Memory B cell (primary cell): ENCODE results near the gene PLGLB2.
"Not testable (repeated sequence)": the region's sequence is repeated elsewhere in the genome, so short reads cannot be mapped to it uniquely, and the experiment has no call there.

Source experiments
- ATAC-seq: fragments of 150-1000 bp; cut with Tn5 transposase; 2 replicates; pipeline ENCODE4 v1.10.0; 2021; ENCODE audit warnings: low read depth, mild to moderate bottlenecking, moderate library complexity
- DNase-seq, 2 donors: peaks; one replicate each; pipeline ENCODE4 v3.0.0; 2022; ENCODE audit warnings: low spot score in 2 of 2
- H3K27ac Mint-ChIP-seq: one replicate; pipeline ENCODE4 v1.8.0; 2022; ENCODE audit warnings: mild to moderate bottlenecking, moderate library complexity, mixed read lengths
- H3K27me3 Mint-ChIP-seq: one replicate; pipeline ENCODE4 v1.8.0; 2022; ENCODE audit warnings: mixed read lengths
- H3K36me3 Mint-ChIP-seq: one replicate; pipeline ENCODE4 v1.8.0; 2022; ENCODE audit warnings: mild to moderate bottlenecking, mixed read lengths
- H3K4me1 Mint-ChIP-seq: one replicate; pipeline ENCODE4 v1.8.0; 2022; ENCODE audit warnings: mixed read lengths
- H3K4me3 Mint-ChIP-seq: one replicate; pipeline ENCODE4 v1.8.0; 2022; ENCODE audit warnings: mild to moderate bottlenecking, moderate library complexity, mixed read lengths
- H3K9me3 Mint-ChIP-seq: one replicate; pipeline ENCODE4 v1.8.0; 2022; ENCODE audit warnings: mixed read lengths

PLGLB2 gene

DNA sequence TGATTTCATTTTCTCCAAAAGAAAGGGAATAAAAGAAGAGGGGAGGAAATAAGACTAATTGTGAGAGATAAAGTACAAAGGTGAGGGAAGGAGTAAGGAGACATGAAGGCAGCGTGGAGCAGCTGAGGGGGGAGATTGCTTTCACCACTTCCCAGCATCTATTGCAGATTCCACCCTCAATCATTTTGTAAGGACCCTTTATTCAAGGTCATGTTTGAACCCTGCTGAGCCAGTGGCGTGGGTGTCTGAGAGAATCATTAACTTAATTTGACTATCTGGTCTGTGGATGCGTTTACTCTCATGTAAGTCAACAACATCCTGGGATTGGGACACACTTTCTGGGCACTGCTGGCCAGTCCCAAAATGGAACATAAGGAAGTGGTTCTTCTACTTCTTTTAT is at the start of gene PLGLB2:
TSS of gene PLGLB2 (plus strand) at position 297 of the 400 bp plus-strand sequence. CDS start at position 364, 67 bp downstream.
- not testable (repeated sequence) for H3K4me1 Mint-ChIP-seq

DNA sequence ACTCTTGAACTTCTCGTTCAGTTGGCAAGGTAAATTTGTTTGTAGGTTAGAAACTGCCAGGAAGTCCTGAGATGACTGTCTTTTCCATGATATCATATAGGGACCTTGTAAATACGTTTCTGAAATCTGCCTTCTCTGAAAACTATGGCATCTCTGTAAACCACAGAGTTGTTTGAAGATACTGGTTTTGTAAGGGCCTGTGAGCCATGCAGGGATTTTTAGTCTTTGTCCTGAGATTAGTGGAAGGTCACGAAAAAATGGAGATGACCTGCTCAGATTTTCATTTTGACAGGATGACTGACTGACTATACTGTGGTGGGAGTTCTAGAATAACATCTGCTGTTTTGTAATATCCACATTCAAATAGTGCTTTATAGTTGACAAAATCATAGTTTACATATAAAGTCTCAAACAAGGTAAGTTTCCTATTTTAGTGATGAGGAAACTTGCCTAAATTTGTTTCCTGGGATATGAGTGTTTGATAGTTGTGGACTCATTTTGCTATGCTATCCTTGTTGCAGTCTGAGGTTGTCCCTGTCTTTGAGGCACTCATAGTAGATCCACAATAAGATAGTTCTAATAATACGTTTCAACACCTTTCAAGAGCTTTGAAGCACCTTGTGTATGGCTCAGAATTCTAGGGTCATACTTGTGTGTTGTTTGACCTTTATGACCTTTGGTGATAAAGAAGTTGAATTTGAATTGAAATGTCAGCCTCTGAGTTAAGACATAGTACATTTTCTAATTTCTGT is 43.1 kb upstream of the PLGLB2 start:
- H3K36me3 Mint-ChIP-seq, H3K27ac Mint-ChIP-seq, H3K4me1 Mint-ChIP-seq, H3K4me3 Mint-ChIP-seq, DNase-seq, H3K27me3 Mint-ChIP-seq, ATAC-seq, H3K9me3 Mint-ChIP-seq: not testable (repeated sequence)

More for the DNA sequence above, at the start of gene PLGLB2:
- not testable (repeated sequence) for H3K27ac Mint-ChIP-seq, H3K36me3 Mint-ChIP-seq, H3K4me3 Mint-ChIP-seq, ATAC-seq, H3K9me3 Mint-ChIP-seq, DNase-seq, H3K27me3 Mint-ChIP-seq

- not testable (repeated sequence) for DNase-seq, H3K4me3 Mint-ChIP-seq, H3K27ac Mint-ChIP-seq, H3K4me1 Mint-ChIP-seq, H3K9me3 Mint-ChIP-seq, H3K27me3 Mint-ChIP-seq, H3K36me3 Mint-ChIP-seq
- ATAC-seq: peak; percentile 82
Measured at GRCh38 chr2:87708368-87708767, 39.5 kb upstream of the PLGLB2 start.

DNA sequence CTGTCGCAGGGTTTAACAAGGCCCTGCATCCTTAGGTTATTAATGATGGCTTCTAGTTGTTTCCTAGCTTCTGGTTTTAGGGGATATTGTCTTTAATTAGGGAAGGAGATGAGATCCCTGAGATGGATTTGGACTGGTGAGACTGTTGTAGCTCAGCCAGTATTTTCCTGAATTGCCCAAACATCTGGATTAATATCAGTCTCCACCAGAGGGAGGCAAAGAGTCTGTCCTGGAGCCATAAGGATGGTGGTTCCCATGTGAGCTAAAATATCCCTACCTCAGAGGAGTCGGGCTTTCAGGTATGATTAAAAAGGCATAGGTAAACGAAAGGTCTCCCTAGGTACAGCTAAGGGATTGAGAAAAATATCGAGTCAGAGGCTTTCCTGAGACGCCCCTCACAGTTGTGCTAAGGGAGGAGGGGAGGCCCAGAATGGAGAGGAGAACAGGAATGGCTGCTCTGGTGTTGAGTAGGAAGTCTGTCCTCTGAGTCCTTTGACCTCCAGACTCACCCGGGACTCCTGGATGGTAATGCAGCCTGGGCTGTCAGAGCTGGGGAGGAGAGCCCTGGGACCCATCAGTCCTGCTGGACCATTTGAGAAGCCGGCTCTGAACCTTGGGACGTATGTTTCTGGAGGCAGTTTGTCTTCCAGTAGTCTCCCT is 19.8 kb upstream of the PLGLB2 start:
- not testable (repeated sequence) for ATAC-seq, H3K4me1 Mint-ChIP-seq, H3K36me3 Mint-ChIP-seq, DNase-seq, H3K27ac Mint-ChIP-seq, H3K9me3 Mint-ChIP-seq, H3K27me3 Mint-ChIP-seq, H3K4me3 Mint-ChIP-seq

- DNase-seq, H3K27me3 Mint-ChIP-seq, H3K4me1 Mint-ChIP-seq, H3K36me3 Mint-ChIP-seq, H3K4me3 Mint-ChIP-seq, ATAC-seq, H3K9me3 Mint-ChIP-seq, H3K27ac Mint-ChIP-seq: not testable (repeated sequence)
Measured at GRCh38 chr2:87740928-87741327, 7.0 kb upstream of the PLGLB2 start.

DNA sequence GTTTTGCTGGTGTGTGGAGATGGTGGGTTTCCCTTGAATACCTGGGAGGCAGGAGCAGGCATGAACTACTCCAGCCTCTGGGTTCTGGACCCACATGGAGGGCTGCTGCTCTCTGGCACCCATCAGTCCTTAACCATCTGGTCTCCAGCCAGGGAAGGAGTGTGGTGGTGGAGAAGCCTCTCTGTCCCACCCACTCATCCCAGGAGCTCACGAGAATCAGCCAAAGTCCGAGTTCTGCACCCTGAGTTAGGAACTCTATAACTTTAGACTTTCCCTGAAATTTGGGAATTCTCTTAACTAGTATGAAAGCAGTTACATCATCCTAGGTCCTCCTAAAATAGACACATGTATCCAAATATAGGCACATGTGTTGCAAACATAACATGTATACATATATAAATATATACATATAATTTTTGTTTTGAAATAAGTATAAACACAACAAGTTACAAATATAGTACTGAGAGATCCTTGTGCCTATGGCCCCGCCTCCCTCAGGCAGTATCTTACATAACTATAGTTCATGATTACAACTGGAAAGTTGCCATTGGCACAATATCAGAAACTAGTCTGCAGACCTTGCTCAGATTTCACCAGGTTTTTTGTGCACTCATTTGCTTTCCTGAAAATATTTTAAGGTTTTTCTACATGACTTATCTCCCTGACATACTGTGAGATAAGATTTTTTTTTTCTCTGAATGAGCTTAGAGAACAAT is 5.3 kb upstream of the PLGLB2 start:
- not testable (repeated sequence) for H3K27me3 Mint-ChIP-seq, H3K27ac Mint-ChIP-seq, H3K36me3 Mint-ChIP-seq, ATAC-seq, H3K9me3 Mint-ChIP-seq, H3K4me3 Mint-ChIP-seq, H3K4me1 Mint-ChIP-seq, DNase-seq

DNA sequence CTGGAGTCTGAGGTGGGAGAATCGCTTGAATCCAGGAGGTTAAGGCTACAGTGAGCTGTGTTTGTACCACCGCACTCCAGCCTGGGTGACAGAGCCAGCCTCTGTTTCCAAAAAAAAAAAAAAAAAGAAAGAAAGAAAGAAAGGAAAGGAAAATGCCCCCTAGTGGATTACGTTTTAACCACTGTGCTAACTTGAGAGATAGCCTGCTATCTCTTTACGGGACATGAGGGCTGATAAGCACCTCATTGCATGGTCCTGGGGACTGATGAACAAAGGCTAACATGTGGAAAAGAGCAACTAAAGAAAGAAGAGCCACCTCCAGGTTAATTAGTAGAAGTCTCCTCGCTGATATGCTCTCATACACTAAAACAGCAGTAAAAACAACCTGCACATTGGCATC is 4.2 kb upstream of the PLGLB2 start:
- H3K9me3 Mint-ChIP-seq, H3K27me3 Mint-ChIP-seq, H3K4me3 Mint-ChIP-seq, H3K36me3 Mint-ChIP-seq, ATAC-seq, DNase-seq, H3K27ac Mint-ChIP-seq, H3K4me1 Mint-ChIP-seq: not testable (repeated sequence)

- ATAC-seq, H3K27ac Mint-ChIP-seq, DNase-seq, H3K9me3 Mint-ChIP-seq, H3K36me3 Mint-ChIP-seq, H3K4me1 Mint-ChIP-seq, H3K4me3 Mint-ChIP-seq, H3K27me3 Mint-ChIP-seq: not testable (repeated sequence)
Measured at GRCh38 chr2:87745353-87745951, 2.4 kb upstream of the PLGLB2 start.

DNA sequence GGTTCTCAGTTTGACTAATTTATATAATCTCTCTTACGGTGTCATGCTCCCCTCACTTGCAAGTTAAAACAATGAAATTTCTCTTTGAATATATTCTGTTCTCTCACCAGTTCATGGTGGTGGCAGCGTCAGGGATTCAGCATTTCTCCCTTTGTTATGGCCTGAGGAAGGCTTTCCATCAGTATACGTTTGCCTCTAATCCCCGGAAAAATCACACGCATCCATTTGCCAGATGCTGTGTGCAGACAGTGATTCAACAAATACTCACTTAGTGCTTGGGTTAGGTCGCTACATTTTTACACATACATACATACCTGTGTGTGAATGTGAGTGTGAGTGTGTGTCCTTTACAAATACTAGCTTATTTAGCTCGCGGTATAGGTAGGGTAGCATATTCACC is 637 bp downstream of the PLGLB2 start:
- not testable (repeated sequence) for H3K9me3 Mint-ChIP-seq, H3K27me3 Mint-ChIP-seq, ATAC-seq, H3K4me1 Mint-ChIP-seq, H3K4me3 Mint-ChIP-seq, H3K36me3 Mint-ChIP-seq, DNase-seq, H3K27ac Mint-ChIP-seq

DNA sequence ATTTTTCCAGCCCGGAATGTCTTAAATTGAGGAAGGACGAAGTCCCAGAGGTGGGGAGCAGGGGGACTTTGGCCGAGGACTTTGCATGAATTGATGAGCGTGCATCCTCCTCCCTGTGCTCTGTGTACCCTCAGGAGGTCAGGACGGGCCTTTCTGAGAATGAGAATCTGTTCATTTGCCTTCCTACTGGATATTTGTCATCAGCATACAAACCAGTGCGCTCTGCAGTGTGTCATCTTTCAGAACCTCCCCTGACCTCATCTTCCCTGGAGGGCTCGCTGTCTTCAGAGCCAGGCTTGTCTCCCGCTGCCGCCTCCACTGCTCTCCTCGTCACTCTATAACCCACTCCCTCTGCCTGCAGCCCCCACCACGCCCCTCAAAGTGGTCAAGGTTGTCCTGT is 2.7 kb downstream of the PLGLB2 start:
- not testable (repeated sequence) for H3K36me3 Mint-ChIP-seq, H3K4me3 Mint-ChIP-seq, H3K9me3 Mint-ChIP-seq, H3K27me3 Mint-ChIP-seq, H3K4me1 Mint-ChIP-seq, DNase-seq, H3K27ac Mint-ChIP-seq, ATAC-seq

- H3K4me3 Mint-ChIP-seq, H3K4me1 Mint-ChIP-seq, H3K27ac Mint-ChIP-seq, DNase-seq, H3K9me3 Mint-ChIP-seq, H3K36me3 Mint-ChIP-seq, ATAC-seq, H3K27me3 Mint-ChIP-seq: not testable (repeated sequence)
Measured at GRCh38 chr2:87754759-87755158, 6.9 kb downstream of the PLGLB2 start.
